CD4-positive, alpha-beta T cell treated with Interleukin-17A for 1 hour (primary cell): ENCODE results near the gene COLQ.
"Not testable (repeated sequence)": the region's sequence is repeated elsewhere in the genome, so short reads cannot be mapped to it uniquely, and the experiment has no call there.

Experiments used
- DNase-seq: peaks from one replicate; pipeline ENCODE4 v3.0.0-alpha.2; 2020

The COLQ gene

GRCh38 chr3:15521573-15521965 is at the start of gene COLQ:
COLQ (minus strand) TSS chr3:15521706; CDS start chr3:15521625, 81 bp downstream.
- no peak for DNase-seq

DNA sequence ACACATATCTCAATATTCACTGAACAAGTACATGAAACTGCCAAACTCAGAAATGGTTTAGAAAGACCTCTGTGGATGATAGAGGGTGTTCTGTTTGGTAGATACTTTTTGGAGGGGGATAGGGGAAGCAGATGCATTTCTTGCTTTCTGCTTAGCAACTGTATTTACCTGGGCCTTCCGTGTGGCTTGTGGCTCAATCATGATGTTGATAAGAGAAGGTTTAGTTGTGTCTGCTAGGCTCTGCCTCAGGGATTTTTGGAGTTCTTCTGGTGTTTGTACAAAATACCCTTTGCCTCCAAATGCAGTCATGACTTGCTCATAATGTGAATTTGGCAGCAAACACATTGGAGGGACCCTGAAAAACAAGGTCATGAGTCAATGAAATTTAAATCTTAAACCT is 41.7 kb upstream of the COLQ start:
- DNase-seq: no peak

- DNase-seq: no peak
These were observed 41.1 kb upstream of the COLQ start for GRCh38 chr3:15562560-15562959.

DNA sequence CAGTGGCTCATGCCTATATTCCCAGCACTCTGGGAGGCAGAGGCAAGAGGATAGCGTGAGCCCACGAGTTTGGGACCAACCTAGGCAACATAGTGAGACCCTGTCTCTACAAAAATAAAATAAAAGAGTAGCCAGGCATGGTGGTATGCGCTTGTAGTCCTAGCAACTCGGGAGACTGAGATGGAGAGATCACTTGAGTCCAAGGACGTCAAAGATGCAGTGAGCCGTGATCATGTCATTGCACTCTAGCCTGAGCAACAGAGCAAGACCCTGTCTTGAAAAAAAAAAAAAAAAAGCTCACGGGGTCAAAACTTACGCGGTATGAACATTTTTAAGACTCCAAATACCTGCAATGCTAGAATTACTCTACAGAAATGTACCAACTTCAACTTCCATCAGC is 37.1 kb upstream of the COLQ start:
- no peak for DNase-seq

DNA sequence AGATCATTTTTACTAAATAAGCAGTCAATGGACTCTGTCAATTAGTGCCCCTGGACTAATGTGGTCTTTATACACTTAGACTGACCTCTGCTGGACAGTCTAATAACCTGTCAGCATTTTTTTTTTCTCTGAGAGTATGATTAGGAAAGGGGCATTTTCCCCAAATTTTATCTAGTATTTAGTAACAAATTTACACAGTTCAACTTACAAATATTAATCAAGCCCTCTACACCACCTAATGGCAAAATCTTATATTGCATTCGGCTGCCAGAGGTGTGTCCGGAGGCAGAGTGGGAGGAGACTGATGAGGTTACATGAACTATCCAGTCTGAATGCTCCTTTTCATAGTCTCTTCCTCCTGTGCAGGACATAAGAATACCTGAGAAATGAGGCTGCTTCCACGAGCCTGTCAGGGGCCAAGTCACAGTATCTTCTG is 36.0 kb upstream of the COLQ start:
- DNase-seq: peak; percentile 89

DNA sequence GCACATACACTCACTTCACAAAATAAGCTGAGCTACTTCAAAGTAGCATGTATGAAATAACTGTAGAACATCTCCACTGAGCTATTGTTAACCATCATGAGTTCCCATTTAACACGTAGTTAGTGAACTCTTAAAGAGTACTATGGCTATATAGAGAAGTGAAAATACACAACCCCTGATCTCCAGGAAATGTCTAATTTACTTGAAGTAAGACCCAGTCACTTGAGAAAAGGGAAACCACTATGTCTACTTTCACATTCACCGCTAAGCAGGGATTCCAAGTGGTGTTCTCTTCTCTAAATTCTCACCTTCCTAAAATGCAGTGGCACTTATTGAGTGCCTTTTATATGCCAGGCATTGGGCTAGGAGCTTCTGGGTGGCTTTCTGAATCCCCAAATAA is 35.0 kb upstream of the COLQ start:
- peak; percentile 43 for DNase-seq

DNA sequence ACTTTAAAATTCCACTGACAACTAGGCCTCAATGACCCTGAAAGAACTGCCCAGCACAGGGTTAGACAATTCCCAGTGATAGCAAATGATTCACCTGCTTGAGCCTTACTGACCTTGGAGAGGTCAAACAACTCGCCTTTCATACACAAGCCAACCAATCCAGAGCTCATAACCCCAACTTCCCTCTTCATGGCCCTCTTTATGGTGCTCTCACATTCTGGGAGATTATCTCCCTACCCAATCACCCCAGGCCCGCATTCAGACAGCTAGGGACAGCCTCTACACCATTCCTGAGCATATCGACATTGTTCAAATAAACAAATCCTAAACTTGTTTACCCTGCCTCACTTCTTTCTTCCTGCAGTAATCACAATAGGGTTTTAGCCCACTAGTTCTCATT is 32.2 kb upstream of the COLQ start:
- DNase-seq: no peak

- no peak for DNase-seq
These were observed 30.4 kb upstream of the COLQ start for GRCh38 chr3:15551902-15552301.

GRCh38 chr3:15549846-15550245 is 28.3 kb upstream of the COLQ start:
- no peak for DNase-seq

- no peak for DNase-seq
These were observed 21.1 kb upstream of the COLQ start for GRCh38 chr3:15542614-15543013.

GRCh38 chr3:15541371-15541770 is 19.9 kb upstream of the COLQ start:
- DNase-seq: no peak

DNA sequence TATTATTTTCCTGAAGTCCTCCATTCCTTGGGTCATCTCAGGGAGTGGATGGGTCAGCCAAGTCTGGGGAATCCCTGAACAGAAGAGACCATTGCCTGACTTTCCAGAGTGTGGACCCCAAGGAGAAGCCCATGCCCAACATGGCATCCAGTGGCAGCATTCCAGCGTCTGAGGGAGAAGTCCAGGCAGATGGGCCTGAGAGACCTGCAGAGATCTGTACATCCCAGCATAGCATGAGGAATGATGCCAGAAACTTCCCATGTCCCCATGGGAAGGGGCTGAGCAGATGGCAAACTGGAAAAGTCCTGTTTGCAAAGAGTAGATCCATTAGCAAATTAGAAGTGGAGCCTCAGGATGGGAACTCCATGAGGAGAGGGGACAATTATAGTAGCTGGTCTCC is 17.6 kb upstream of the COLQ start:
- DNase-seq: no peak

- DNase-seq: no peak
These were observed 16.8 kb upstream of the COLQ start for GRCh38 chr3:15538345-15538744.

DNA sequence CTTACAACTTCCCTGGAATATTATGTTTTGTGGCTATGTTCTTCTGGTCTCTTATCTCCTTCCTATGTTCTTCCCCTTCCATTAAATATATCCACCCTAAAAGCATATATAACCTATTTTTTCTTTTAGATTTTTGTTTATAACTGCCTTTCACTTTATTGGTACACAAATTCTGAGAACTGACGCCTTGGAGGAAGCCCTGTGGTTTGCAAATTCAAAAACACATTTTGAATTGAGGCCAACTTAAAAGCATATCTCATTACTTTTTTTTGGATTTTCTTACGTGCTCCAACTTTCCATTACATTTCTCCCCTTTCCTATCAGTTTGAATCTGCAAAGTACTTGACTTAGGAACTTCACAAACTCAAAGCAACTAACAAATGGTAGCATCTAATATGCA is 15.3 kb upstream of the COLQ start:
- DNase-seq: peak; percentile 23

DNA sequence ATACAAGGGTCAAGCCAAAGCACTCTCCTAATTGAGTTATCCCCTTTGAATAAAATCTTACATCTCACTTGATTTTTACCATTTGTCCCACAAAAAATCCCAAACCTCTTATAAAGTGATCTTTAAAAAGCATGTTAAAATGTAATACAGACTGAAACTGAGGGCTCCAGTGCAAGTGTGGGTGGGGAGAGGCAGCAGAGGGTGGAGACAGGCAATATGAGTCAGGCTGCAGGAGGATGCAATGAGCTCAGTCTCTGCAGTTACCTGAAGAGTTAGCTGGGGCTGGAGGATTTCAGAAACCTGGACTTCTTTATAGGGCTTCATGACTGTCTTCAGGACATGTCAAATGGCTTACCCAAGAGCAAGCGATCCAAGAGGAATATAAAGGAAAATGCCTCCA is 14.2 kb upstream of the COLQ start:
- DNase-seq: peak; percentile 20

DNA sequence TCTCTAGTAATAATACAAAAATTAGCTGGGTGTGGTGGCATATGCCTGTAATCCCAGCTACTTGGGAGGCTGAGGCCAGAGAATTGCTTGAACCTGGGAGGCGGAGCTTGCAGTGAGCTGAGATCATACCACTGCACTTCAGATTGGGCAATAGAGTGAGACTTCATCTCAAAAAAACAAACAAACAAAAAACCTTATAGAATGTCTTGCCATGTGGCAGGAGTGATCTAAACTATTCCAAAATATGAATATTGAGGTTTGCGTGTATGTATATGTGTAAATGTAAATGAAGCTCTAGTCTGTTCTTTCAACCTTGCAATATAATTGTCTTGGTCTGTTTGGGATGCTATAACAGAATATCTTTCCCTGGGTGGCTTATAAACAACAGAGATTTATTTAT is 11.1 kb upstream of the COLQ start:
- DNase-seq: not testable (repeated sequence)

- DNase-seq: no peak
These were observed 9.8 kb upstream of the COLQ start for GRCh38 chr3:15531346-15531745.

GRCh38 chr3:15528854-15529537 is 7.5 kb upstream of the COLQ start:
- peak; percentile 28 for DNase-seq

DNA sequence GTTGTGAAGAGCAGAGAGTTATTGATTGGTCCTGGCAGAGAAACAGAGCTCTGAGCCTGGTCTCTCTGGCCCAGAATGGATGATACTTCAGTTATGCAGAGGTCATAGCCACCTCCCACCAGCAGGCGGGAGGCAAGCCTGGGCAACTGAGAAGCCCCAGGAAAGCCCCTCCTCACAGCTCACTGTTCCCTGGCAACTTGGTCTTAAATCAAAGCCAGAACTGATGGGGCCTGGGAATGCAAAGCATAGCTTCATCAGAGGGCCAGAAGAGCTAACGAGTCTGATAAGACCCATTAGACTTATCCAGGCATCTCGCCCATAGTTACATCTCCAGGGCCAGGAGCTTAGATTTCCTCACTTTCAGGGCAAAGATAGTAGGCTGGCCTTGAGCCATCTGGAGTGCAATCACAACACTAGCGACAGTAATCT is 5.5 kb upstream of the COLQ start:
- DNase-seq: no peak

- no peak for DNase-seq
These were observed 4.3 kb upstream of the COLQ start for GRCh38 chr3:15525790-15526189.

DNA sequence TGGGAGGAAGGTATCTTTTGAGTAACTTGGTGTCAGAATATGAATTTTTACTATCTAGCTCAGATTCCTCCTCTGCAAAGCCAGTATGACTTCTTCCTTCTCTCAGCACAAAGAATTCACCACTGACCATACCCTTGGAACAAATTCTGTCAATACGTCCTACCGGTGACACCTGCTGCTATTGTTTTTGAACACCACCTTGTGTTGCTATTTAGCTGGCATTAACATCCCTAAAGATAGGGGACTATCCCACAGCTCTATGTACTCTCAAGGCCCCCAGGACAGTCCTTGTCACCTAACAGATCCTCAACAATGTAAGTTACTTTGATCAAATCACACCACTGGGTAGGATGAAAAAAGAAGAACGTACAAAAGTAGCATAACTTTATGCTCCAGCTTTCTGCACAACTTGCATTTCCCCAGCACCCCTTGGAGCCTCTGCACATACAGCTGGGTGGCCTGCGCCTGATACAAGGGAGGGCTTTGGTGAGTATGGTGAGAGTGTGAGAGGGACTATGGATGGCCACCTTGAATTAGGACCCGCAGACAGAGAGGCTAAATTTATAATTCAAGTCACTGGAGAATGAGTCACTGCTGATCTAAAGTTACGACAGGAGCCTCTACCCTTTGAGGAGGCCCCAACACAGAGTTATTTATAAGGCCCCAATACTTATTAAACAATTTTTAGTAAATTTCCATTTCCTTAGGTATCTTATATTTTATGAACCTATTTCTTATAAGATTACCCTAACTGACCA is 2.3 kb upstream of the COLQ start:
- no peak for DNase-seq

DNA sequence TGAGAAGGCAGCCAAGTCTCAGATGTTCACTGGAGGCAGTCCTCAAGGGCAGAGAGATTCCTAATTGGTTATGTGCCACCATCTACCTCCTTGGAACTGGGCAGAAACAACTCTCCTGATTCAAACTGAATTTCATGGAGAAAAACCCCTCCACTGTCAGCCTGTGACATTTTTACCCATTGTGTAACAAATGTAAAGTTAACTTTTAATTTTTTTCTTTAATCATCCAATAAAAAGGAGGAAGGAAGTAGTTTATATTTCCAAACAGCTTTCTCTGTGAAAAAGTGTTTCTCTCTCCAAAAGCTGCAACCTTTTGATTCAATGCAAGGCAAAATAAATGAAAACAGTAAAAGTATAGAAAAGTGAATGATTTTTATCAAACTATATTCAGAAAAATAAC is 510 bp upstream of the COLQ start:
- DNase-seq: no peak

DNA sequence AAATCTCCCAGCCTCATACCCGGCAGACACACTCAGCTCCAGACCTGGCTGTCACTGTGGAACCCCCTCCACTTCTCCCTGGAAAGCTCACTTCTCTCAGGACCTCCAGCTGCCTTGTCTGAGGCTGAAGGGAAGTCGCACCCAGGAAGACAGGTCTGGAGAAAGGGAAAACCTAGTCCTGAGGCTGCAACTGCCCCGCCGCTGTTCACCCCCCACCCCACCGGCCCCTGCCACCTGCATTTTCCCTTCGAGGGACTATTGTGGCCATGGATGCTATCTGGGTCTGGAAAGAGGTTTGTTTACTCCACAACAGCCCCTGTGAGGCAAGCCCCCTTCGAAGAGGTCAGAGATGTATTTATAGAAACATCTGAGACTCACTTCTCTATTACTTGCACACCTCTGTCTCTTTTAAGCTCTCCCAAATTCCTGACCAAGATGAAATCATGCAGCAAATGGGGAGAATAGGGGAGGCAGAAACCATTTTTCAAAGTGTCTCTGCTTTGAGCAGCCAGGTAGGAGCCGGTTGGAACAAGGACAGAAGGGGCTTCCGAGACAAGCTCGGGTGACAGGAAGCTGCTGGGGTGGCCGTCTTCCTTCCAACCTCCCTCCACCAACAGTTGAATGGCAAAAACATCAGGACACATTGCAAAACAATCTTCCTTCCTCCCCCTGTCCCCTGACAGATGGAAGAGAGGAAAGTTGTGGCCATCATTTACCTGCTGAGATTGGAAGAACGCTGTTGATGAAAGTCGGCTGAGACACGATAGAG is 518 bp downstream of the COLQ start:
- DNase-seq: no peak

DNA sequence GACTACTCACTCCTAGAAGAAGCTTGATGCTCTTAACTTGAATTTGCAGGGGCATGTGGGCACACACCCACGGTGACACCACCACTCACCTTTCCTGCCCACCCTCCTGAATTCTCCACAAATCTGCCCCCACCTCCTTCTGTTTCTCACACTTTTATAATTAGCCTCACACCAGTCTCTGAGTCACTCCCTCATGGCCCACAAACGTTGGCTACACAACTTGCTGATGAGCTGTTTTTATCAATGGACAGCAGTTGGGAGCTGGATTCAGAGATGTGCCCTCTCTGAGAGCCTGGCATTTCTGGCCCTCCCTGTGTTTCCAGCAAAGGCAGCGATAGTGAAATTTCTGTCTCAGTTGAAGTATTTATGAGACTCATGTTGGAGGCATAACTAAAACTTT is 1.3 kb downstream of the COLQ start:
- DNase-seq: peak; percentile 22
